GM23338 (cell line): ENCODE measurements around the gene AASDHPPT. TPM values are rescaled to one million over a fixed set of nuclear protein-coding genes. Genes with fewer than 3 reads are reported as not detected.

Experiments used
- ATAC-seq: fragments of 200-7000 bp; cut with Tn5 transposase; 3 replicates; pipeline ENCODE4 v1.9.1; 2020
- DNase-seq: peaks from one replicate; pipeline ENCODE4 v3.0.0-alpha.2; 2015; ENCODE audit warnings: low spot score
- H2AFZ ChIP-seq: fragments of 200-600 bp; sonication (generic); 2 replicates; pipeline ENCODE4 v1.8.0; 2016; ENCODE audit warnings: antibody characterized with exemption, mild to moderate bottlenecking, moderate library complexity
- H3F3A ChIP-seq: fragments of 200-600 bp; sonication (generic); replicated peaks from 2 replicates; pipeline ENCODE4 v1.8.0; 2017; ENCODE audit warnings: antibody characterized with exemption, mixed run types, low read depth
- H3K27ac ChIP-seq: fragments of 200-600 bp; sonication (generic); 2 replicates; pipeline ENCODE4 v1.6.1; 2016; ENCODE audit warnings: low read depth
- H3K27me3 ChIP-seq: fragments of 200-600 bp; sonication (generic); 2 replicates; pipeline ENCODE4 v1.8.0; 2016; ENCODE audit warnings: mild to moderate bottlenecking, mixed run types, moderate library complexity; ENCODE audit not compliant: insufficient read depth
- H3K36me3 ChIP-seq: fragments of 200-600 bp; sonication (generic); 2 replicates; pipeline ENCODE4 v1.8.0; 2016; ENCODE audit warnings: mild to moderate bottlenecking; ENCODE audit not compliant: insufficient read depth
- H3K4me1 ChIP-seq: fragments of 200-600 bp; sonication (generic); 2 replicates; pipeline ENCODE4 v1.8.0; 2016; ENCODE audit warnings: mild to moderate bottlenecking, moderate library complexity; ENCODE audit not compliant: insufficient read depth
- H3K4me2 ChIP-seq: fragments of 200-600 bp; sonication (generic); 2 replicates; pipeline ENCODE4 v1.7.1; 2017; ENCODE audit warnings: mixed run types
- H3K4me3 ChIP-seq: fragments of 200-600 bp; sonication (generic); 2 replicates; pipeline ENCODE4 v1.6.1; 2016; ENCODE audit warnings: mixed run types
- H3K79me2 ChIP-seq: fragments of 200-600 bp; sonication (generic); replicated peaks from 2 replicates; pipeline ENCODE4 v1.8.0; 2017; ENCODE audit warnings: mild to moderate bottlenecking; ENCODE audit not compliant: insufficient read depth
- H3K9me2 ChIP-seq: fragments of 200-600 bp; sonication (generic); 2 replicates; pipeline ENCODE4 v1.8.0; 2017; ENCODE audit not compliant: insufficient read depth
- H4K20me1 ChIP-seq: fragments of 200-600 bp; sonication (generic); replicated peaks from 2 replicates; pipeline ENCODE4 v1.8.0; 2017; ENCODE audit warnings: mild to moderate bottlenecking; ENCODE audit not compliant: insufficient read depth
- H3K27ac Mint-ChIP-seq: 2 replicates; pipeline ENCODE4 v1.8.0; 2020; ENCODE audit warnings: inconsistent platforms, mild to moderate bottlenecking, moderate library complexity, mixed read lengths
- H3K27me3 Mint-ChIP-seq: 3 replicates; pipeline ENCODE4 v1.8.0; 2022; ENCODE audit warnings: low read depth, mild to moderate bottlenecking, moderate library complexity, mixed read lengths, inconsistent platforms; ENCODE audit not compliant: insufficient read depth, poor library complexity
- H3K36me3 Mint-ChIP-seq: 3 replicates; pipeline ENCODE4 v1.8.0; 2021; ENCODE audit warnings: low read depth, mild to moderate bottlenecking, inconsistent platforms, moderate library complexity, mixed read lengths
- H3K4me1 Mint-ChIP-seq: 3 replicates; pipeline ENCODE4 v1.8.0; 2020; ENCODE audit warnings: mild to moderate bottlenecking, inconsistent platforms, mixed read lengths
- H3K4me3 Mint-ChIP-seq: 3 replicates; pipeline ENCODE4 v1.8.0; 2021; ENCODE audit warnings: moderate library complexity, mild to moderate bottlenecking, inconsistent platforms, mixed read lengths
- H3K9me3 Mint-ChIP-seq: 3 replicates; pipeline ENCODE4 v1.8.0; 2020; ENCODE audit warnings: moderate library complexity, mild to moderate bottlenecking, inconsistent platforms, mixed read lengths
- JUNB ChIP-seq: IDR thresholded peaks from one replicate; pipeline ENCODE4 v1.6.1; 2016; ENCODE audit warnings: antibody characterized with exemption; ENCODE audit not compliant: unreplicated experiment
- POLR2AphosphoS5 ChIP-seq: IDR thresholded peaks from 2 replicates; pipeline ENCODE4 v1.6.1; 2016; ENCODE audit warnings: antibody characterized with exemption, low read depth
- polyA plus RNA-seq: library from polyadenylated mRNA; unstranded; fragments of >200 nt; fragmentation: Nextera tagmentation; extraction: Ambion mirVana; gene quantifications from 2 replicates; pipeline ENCODE4 v1.2.1, GENCODE V29; 2016
- total RNA-seq: library from RNA; depleted of rRNA; stranded (reverse); fragments of >200 nt; shearing (Covaris generic); gene quantifications from 2 replicates; pipeline ENCODE4 v1.2.3, GENCODE V29; 2014
- TF ChIP-seq, protein P1 (sequence below), 2 experiments: fragments of 200-600 bp in 1 of 2; sonication (generic) in 1 of 2; conservative IDR thresholded peaks; 2 replicates each; pipeline versions ENCODE4 v1.5.1 to v1.6.1; 2016 to 2017; ENCODE audit warnings: antibody characterized with exemption in 2 of 2, low read depth in 2 of 2, mild to moderate bottlenecking in 2 of 2, moderate library complexity in 1 of 2
- TF ChIP-seq, protein P2 (sequence below): fragments of 250-450 bp; sonication (Bioruptor Pico); IDR thresholded peaks from 2 replicates; pipeline ENCODE4 v1.5.0; 2020; ENCODE audit warnings: mild to moderate bottlenecking, moderate library complexity

Gene AASDHPPT
- total and polyA plus RNA-seq, 2 experiments from 2014 or later: 49.0 to 62.3 TPM

DNA sequence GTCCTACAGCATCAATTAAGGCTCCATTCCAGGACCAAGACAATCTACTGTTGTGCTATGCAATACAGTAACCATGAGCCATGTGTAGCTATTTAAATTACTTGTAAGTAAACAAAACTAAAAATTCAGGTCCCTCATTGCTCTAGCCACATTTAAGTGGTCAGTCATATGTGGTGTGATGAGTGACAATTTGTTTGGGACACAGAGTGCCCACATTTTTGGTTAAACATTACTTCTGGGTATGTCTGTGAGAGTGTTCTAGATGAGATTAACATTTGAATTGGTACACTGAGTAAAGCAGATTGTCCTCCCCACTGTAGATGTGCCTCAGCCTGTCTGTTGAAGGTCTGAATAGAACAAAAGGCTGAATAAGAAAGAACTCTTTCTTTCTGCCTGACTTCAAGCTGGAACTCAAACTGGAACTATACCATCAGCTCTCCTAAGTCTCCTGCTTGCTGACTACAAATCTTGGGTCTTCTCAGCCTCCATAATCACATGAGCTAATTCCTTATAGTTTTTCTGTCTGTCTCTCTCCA is 16.1 kb upstream of the AASDHPPT start:
- H3K27me3 Mint-ChIP-seq: no peaks in the 10 kb centered on the region
- no peaks in the 10 kb centered on the region for H3K36me3 Mint-ChIP-seq
- TF ChIP-seq, protein P1, sequence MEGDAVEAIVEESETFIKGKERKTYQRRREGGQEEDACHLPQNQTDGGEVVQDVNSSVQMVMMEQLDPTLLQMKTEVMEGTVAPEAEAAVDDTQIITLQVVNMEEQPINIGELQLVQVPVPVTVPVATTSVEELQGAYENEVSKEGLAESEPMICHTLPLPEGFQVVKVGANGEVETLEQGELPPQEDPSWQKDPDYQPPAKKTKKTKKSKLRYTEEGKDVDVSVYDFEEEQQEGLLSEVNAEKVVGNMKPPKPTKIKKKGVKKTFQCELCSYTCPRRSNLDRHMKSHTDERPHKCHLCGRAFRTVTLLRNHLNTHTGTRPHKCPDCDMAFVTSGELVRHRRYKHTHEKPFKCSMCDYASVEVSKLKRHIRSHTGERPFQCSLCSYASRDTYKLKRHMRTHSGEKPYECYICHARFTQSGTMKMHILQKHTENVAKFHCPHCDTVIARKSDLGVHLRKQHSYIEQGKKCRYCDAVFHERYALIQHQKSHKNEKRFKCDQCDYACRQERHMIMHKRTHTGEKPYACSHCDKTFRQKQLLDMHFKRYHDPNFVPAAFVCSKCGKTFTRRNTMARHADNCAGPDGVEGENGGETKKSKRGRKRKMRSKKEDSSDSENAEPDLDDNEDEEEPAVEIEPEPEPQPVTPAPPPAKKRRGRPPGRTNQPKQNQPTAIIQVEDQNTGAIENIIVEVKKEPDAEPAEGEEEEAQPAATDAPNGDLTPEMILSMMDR (conservative IDR thresholded peaks at IDR 0.05; ENCODE audit: low read depth in 2 of 2): no peak
- TF ChIP-seq JUNB (no peak), POLR2AphosphoS5 (no peak)
- TF ChIP-seq, protein P2, sequence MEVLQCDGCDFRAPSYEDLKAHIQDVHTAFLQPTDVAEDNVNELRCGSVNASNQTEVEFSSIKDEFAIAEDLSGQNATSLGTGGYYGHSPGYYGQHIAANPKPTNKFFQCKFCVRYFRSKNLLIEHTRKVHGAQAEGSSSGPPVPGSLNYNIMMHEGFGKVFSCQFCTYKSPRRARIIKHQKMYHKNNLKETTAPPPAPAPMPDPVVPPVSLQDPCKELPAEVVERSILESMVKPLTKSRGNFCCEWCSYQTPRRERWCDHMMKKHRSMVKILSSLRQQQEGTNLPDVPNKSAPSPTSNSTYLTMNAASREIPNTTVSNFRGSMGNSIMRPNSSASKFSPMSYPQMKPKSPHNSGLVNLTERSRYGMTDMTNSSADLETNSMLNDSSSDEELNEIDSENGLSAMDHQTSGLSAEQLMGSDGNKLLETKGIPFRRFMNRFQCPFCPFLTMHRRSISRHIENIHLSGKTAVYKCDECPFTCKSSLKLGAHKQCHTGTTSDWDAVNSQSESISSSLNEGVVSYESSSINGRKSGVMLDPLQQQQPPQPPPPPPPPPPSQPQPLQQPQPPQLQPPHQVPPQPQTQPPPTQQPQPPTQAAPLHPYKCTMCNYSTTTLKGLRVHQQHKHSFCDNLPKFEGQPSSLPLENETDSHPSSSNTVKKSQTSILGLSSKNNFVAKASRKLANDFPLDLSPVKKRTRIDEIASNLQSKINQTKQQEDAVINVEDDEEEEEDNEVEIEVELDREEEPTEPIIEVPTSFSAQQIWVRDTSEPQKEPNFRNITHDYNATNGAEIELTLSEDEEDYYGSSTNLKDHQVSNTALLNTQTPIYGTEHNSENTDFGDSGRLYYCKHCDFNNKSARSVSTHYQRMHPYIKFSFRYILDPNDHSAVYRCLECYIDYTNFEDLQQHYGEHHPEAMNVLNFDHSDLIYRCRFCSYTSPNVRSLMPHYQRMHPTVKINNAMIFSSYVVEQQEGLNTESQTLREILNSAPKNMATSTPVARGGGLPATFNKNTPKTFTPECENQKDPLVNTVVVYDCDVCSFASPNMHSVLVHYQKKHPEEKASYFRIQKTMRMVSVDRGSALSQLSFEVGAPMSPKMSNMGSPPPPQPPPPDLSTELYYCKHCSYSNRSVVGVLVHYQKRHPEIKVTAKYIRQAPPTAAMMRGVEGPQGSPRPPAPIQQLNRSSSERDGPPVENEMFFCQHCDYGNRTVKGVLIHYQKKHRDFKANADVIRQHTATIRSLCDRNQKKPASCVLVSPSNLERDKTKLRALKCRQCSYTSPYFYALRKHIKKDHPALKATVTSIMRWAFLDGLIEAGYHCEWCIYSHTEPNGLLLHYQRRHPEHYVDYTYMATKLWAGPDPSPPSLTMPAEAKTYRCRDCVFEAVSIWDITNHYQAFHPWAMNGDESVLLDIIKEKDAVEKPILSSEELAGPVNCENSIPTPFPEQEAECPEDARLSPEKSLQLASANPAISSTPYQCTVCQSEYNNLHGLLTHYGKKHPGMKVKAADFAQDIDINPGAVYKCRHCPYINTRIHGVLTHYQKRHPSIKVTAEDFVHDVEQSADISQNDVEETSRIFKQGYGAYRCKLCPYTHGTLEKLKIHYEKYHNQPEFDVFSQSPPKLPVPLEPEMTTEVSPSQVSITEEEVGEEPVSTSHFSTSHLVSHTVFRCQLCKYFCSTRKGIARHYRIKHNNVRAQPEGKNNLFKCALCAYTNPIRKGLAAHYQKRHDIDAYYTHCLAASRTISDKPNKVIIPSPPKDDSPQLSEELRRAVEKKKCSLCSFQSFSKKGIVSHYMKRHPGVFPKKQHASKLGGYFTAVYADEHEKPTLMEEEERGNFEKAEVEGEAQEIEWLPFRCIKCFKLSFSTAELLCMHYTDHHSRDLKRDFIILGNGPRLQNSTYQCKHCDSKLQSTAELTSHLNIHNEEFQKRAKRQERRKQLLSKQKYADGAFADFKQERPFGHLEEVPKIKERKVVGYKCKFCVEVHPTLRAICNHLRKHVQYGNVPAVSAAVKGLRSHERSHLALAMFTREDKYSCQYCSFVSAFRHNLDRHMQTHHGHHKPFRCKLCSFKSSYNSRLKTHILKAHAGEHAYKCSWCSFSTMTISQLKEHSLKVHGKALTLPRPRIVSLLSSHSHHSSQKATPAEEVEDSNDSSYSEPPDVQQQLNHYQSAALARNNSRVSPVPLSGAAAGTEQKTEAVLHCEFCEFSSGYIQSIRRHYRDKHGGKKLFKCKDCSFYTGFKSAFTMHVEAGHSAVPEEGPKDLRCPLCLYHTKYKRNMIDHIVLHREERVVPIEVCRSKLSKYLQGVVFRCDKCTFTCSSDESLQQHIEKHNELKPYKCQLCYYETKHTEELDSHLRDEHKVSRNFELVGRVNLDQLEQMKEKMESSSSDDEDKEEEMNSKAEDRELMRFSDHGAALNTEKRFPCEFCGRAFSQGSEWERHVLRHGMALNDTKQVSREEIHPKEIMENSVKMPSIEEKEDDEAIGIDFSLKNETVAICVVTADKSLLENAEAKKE (CRISPR knock-in tag): peak; percentile 99
- no peak overlapping the region for H3K27ac Mint-ChIP-seq
- Histone ChIP-seq H3K79me2 (no peaks in the 10 kb centered on the region), H3K4me2 (no peak overlapping the region), H3K4me3 (no peak overlapping the region), H3K9me2 (no peaks in the 10 kb centered on the region), H3K36me3 (no peaks in the 10 kb centered on the region; the same call in 1 of the 2 replicates), H4K20me1 (no peaks in the 10 kb centered on the region), H3F3A (no peaks in the 10 kb centered on the region), H3K4me1 (peaks cover 7% of the 10 kb centered on the region), H3K27ac (no peak overlapping the region), H2AFZ (no peak overlapping the region), H3K27me3 (no peaks in the 10 kb centered on the region)
- no peaks in the 10 kb centered on the region for H3K9me3 Mint-ChIP-seq
- peaks cover 7% of the 10 kb centered on the region for H3K4me1 Mint-ChIP-seq
- ATAC-seq (peak; percentile 67), DNase-seq (peak; percentile 15)
- no peak overlapping the region for H3K4me3 Mint-ChIP-seq
